SK-N-SH (cell line): ENCODE data around the gene C1GALT1. TPM values are rescaled to one million over a fixed set of nuclear protein-coding genes. Genes with fewer than 3 reads are reported as not detected.
"Not testable (repeated sequence)": the region's sequence is repeated elsewhere in the genome, so short reads cannot be mapped to it uniquely, and the experiment has no call there.

Source experiments
- CTCF ChIA-PET: fragments of 300-600, 350-600 bp; formaldehyde crosslinking; extraction: SDS; loops from one replicate; lab custom pipeline; 2021; lab: Yijun Ruan, JAX
- POLR2A ChIA-PET: fragments of 350-600 bp; sonication (Branson Sonifier 250); formaldehyde crosslinking; extraction: SDS; loops from one replicate; lab custom pipeline; 2020; ENCODE audit warnings: antibody characterized with exemption, inconsistent platforms; lab: Yijun Ruan, JAX
- DNase-seq: peaks from one replicate; pipeline ENCODE4 v3.0.0; 2012
- H2AFZ ChIP-seq: fragments of 200-600 bp; sonication (generic); 2 replicates; pipeline ENCODE4 v1.8.1; 2016; ENCODE audit warnings: antibody characterized with exemption, mild to moderate bottlenecking, low read depth
- H3F3A ChIP-seq: fragments of 200-600 bp; sonication (generic); replicated peaks from 2 replicates; pipeline ENCODE3; 2016; ENCODE audit warnings: antibody characterized with exemption, mild to moderate bottlenecking; ENCODE audit not compliant: insufficient read depth
- H3K27ac ChIP-seq, 2 experiments: fragments of 200-500 bp in 1 of 2; fragments of 200-600 bp in 1 of 2; sonication (Bioruptor generic) in 1 of 2; sonication (generic), shearing (Covaris generic) in 1 of 2; 2 replicates each; pipeline versions ENCODE4 v1.5.1 to v1.6.1; 2014 to 2016; ENCODE audit warnings: low read depth in 2 of 2, inconsistent platforms in 1 of 2, low read length in 1 of 2, mild to moderate bottlenecking in 1 of 2, mixed read lengths in 1 of 2
- H3K27me3 ChIP-seq: fragments of 200-600 bp; sonication (generic), shearing (Covaris generic); 2 replicates; pipeline ENCODE4 v1.6.1; 2016; ENCODE audit warnings: mixed run types; ENCODE audit not compliant: insufficient read depth
- H3K36me3 ChIP-seq, 2 experiments: fragments of 200-500 bp in 1 of 2; fragments of 200-600 bp in 1 of 2; sonication (Bioruptor generic) in 1 of 2; sonication (generic) in 1 of 2; replicated peaks in 1 of 2; 2 replicates each; pipeline versions ENCODE3 to v1.5.1; 2014 to 2016; ENCODE audit warnings: low read length in 1 of 2, mild to moderate bottlenecking in 1 of 2; ENCODE audit not compliant: insufficient read depth in 2 of 2, control insufficient read depth in 1 of 2
- H3K4me1 ChIP-seq, 2 experiments: fragments of 200-500 bp in 1 of 2; fragments of 200-600 bp in 1 of 2; sonication (Bioruptor generic) in 1 of 2; sonication (generic), shearing (Covaris generic) in 1 of 2; 2 replicates each; pipeline versions ENCODE4 v1.5.1 to v1.6.1; 2014 to 2016; ENCODE audit warnings: low read depth in 1 of 2, low read length in 1 of 2, mixed run types in 1 of 2; ENCODE audit not compliant: insufficient read depth in 2 of 2, control insufficient read depth in 1 of 2
- H3K4me2 ChIP-seq: fragments of 200-600 bp; sonication (generic), shearing (Covaris generic); 2 replicates; pipeline ENCODE4 v1.6.1; 2017; ENCODE audit warnings: mixed run types
- H3K4me3 ChIP-seq, 2 experiments: fragments of 200-500 bp in 1 of 2; fragments of 200-600 bp in 1 of 2; sonication (Bioruptor generic) in 1 of 2; sonication (generic), shearing (Covaris generic) in 1 of 2; 2 replicates each; pipeline versions ENCODE4 v1.5.1 to v1.8.1; 2014 to 2016; ENCODE audit warnings: low read depth in 2 of 2, inconsistent platforms in 1 of 2, low read length in 1 of 2, mild to moderate bottlenecking in 1 of 2, mixed read lengths in 1 of 2, moderate library complexity in 1 of 2
- H3K79me2 ChIP-seq: fragments of 200-600 bp; sonication (generic); 2 replicates; pipeline ENCODE4 v1.8.1; 2017; ENCODE audit warnings: mild to moderate bottlenecking; ENCODE audit not compliant: insufficient read depth
- H3K9ac ChIP-seq: fragments of 200-600 bp; sonication (generic); 2 replicates; pipeline ENCODE4 v1.6.1; 2017; ENCODE audit warnings: mixed run types
- H3K9me2 ChIP-seq: fragments of 200-600 bp; sonication (generic); 2 replicates; pipeline ENCODE4 v1.6.1; 2017; ENCODE audit warnings: mixed run types
- H3K9me3 ChIP-seq: fragments of 200-600 bp; sonication (generic); 2 replicates; pipeline ENCODE4 v1.6.1; 2017; ENCODE audit warnings: mixed run types, mild to moderate bottlenecking, moderate library complexity
- H4K20me1 ChIP-seq: fragments of 200-600 bp; sonication (generic); 2 replicates; pipeline ENCODE4 v1.6.1; 2017; ENCODE audit warnings: mild to moderate bottlenecking, mixed run types; ENCODE audit not compliant: insufficient read depth
- CHD2 ChIP-seq: fragments of 150-350 bp; IDR thresholded peaks from 2 replicates; pipeline ENCODE4 v1.6.1; 2018; ENCODE audit warnings: low read length; ENCODE audit not compliant: partially characterized antibody
- FOSL2 ChIP-seq: IDR thresholded peaks from 2 replicates; pipeline ENCODE4 v1.4.0; 2012; ENCODE audit warnings: low read depth, mild to moderate bottlenecking, moderate library complexity, borderline replicate concordance
- GABPA ChIP-seq: IDR thresholded peaks from 2 replicates; pipeline ENCODE4 v1.4.0; 2012; ENCODE audit warnings: low read depth, mild to moderate bottlenecking
- IRF3 ChIP-seq: fragments of 150-350 bp; IDR thresholded peaks from 2 replicates; pipeline ENCODE4 v1.6.1; 2016; ENCODE audit warnings: mild to moderate bottlenecking, low read depth, low read length
- MEF2A ChIP-seq: IDR thresholded peaks from 2 replicates; pipeline ENCODE4 v1.4.0; 2012; ENCODE audit warnings: low read depth, borderline replicate concordance
- NFIC ChIP-seq: IDR thresholded peaks from 2 replicates; pipeline ENCODE4 v1.4.0; 2012; ENCODE audit warnings: borderline replicate concordance
- NRF1 ChIP-seq: IDR thresholded peaks from 2 replicates; pipeline ENCODE4 v1.6.1; 2012; ENCODE audit warnings: low read depth, mild to moderate bottlenecking, low read length
- PBX3 ChIP-seq: IDR thresholded peaks from 2 replicates; pipeline ENCODE4; 2012
- SIN3A ChIP-seq: IDR thresholded peaks from 2 replicates; pipeline ENCODE4 v1.6.1; 2012; ENCODE audit warnings: low read depth, mild to moderate bottlenecking, low read length, moderate library complexity, borderline replicate concordance
- USF1 ChIP-seq: IDR thresholded peaks from 2 replicates; pipeline ENCODE4 v1.4.0; 2012; ENCODE audit warnings: low read depth, borderline replicate concordance
- USF2 ChIP-seq: fragments of 150-350 bp; IDR thresholded peaks from 2 replicates; pipeline ENCODE4 v1.6.1; 2017; ENCODE audit warnings: antibody characterized with exemption, low read length, low read depth, borderline replicate concordance
- WGBS: methylation state at CpG from one replicate; pipeline ENCODE4 v1.1.6; 2017; ENCODE audit warnings: low lambda C conversion rate; 5-methylcytosine and 5-hydroxymethylcytosine counted together
- polyA plus RNA-seq, 3 experiments: library from polyadenylated mRNA; depleted of rRNA; stranded (reverse); fragments of >200 nt; gene quantifications; 2 replicates each; pipeline ENCODE4 v1.2.3, GENCODE V29; 2012

C1GALT1 gene
- polyA plus RNA-seq, 1 of the 3 experiments (the other 2 are of a cell fraction), result 15.2 TPM

GRCh38 chr7:7199592-7199991, 17.2 kb downstream of the C1GALT1 start:
- H3K4me2 ChIP-seq, H3K36me3 ChIP-seq, H3K27ac ChIP-seq, DNase-seq, H3F3A ChIP-seq, H4K20me1 ChIP-seq, H3K4me3 ChIP-seq, CTCF ChIA-PET, H2AFZ ChIP-seq, H3K4me1 ChIP-seq, H3K27me3 ChIP-seq, H3K9ac ChIP-seq, H3K9me2 ChIP-seq: not testable (repeated sequence)
- POLR2A ChIA-PET, result interaction anchor here (0.7 kb wide), 1 partner anchor 10 kb away, joined by 3 read pairs; no protein-coding TSS in a partner anchor
- peaks cover 71% of the 10 kb centered on the region for H3K79me2 ChIP-seq
- peaks cover 20% of the 10 kb centered on the region; the same call in 1 of the 2 replicates for H3K9me3 ChIP-seq
- 80% methylated on average over 3 of the region's 3 CpGs for WGBS

- POLR2A ChIA-PET, result not testable (repeated sequence)
These were observed 17.9 kb downstream of the C1GALT1 start for GRCh38 chr7:7200255-7200654.

GRCh38 chr7:7201578-7202374, 19.4 kb downstream of the C1GALT1 start:
- no peaks in the 10 kb centered on the region for H3K9me2 ChIP-seq
- H3K4me2 ChIP-seq, result no peak overlapping the region
- H4K20me1 ChIP-seq, result no peaks in the 10 kb centered on the region
- no peaks in the 10 kb centered on the region for H3F3A ChIP-seq
- H3K36me3 ChIP-seq, result peaks cover 0 to 14% of the 10 kb centered on the region in 2 experiments
- no peak overlapping the region for H2AFZ ChIP-seq
- peaks cover 19% of the 10 kb centered on the region; the same call in 1 of the 2 replicates for H3K9me3 ChIP-seq
- no peak overlapping the region for H3K27ac ChIP-seq
- H3K79me2 ChIP-seq, result peaks cover 70% of the 10 kb centered on the region
- no peaks in the 10 kb centered on the region for H3K27me3 ChIP-seq
- POLR2A ChIA-PET, result no interaction called here
- CTCF ChIA-PET, result interaction anchor here (0.6 to 1.4 kb wide), 4 partner anchors 13 to 99 kb away, joined by 3 read pairs; no protein-coding TSS in a partner anchor
- WGBS, result 89% methylated on average over 15 of the region's 15 CpGs
- DNase-seq, result no peak
- no peak overlapping the region for H3K4me3 ChIP-seq
- no peak overlapping the region for H3K9ac ChIP-seq
- no peaks in the 10 kb centered on the region for H3K4me1 ChIP-seq
- TF ChIP-seq FOSL2, result no peak
- no peak for TF ChIP-seq IRF3
- TF ChIP-seq USF1, result no peak
- no peak for TF ChIP-seq CHD2
- no peak for TF ChIP-seq NFIC
- TF ChIP-seq USF2, result no peak
- no peak for TF ChIP-seq NRF1
- TF ChIP-seq PBX3, result no peak
- no peak for TF ChIP-seq SIN3A
- no peak for TF ChIP-seq MEF2A
- TF ChIP-seq GABPA, result no peak

More at GRCh38 chr7:7200255-7200654, 17.9 kb downstream of the C1GALT1 start:
- H3K4me2 ChIP-seq, H4K20me1 ChIP-seq, H2AFZ ChIP-seq, H3K9ac ChIP-seq, H3K4me3 ChIP-seq, H3K4me1 ChIP-seq, DNase-seq, H3K9me2 ChIP-seq, H3K27me3 ChIP-seq, H3K27ac ChIP-seq, H3F3A ChIP-seq: not testable (repeated sequence)
- H3K36me3 ChIP-seq, result peaks cover 0 to 10% of the 10 kb centered on the region in 2 experiments
- peaks cover 20% of the 10 kb centered on the region; the same call in 1 of the 2 replicates for H3K9me3 ChIP-seq
- CTCF ChIA-PET, result interaction anchor here (0.5 kb wide), 1 partner anchor 69 kb away, joined by 3 read pairs; no protein-coding TSS in a partner anchor
- WGBS, result 97% methylated on average over 3 of the region's 3 CpGs
- peaks cover 71% of the 10 kb centered on the region for H3K79me2 ChIP-seq
